Measurements from ENCODE around the gene LAGE3. TPM values are rescaled to one million over a fixed set of nuclear protein-coding genes. Genes with fewer than 3 reads are reported as not detected.

LAGE3 gene
- total and polyA plus RNA-seq, 3 donors from 2014 or later = 12.4 to 30.9 (median 29.1) TPM

DNA sequence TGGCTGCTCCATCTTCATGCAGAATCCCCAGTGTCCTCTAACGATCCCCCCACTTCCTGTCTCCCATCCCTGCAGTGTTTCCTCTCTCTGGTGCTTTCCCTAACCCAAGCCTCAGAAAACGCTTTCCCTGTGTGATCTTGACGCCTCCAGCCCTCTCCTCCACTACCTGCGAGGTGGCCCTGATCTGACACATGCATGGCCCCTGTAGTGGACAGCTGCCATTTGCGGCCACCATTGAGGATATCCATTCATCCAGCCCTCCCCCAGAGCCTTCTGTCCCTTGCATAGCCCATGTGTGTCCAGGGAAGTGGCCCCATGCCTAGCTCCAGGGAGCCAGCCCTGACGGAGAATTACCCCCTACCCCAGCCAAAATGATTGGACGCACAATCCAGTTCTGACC, 4.2 kb upstream of the LAGE3 start:
- Histone ChIP-seq H3K27me3 (no peaks in the 10 kb centered on the region), H3K27ac (no peak overlapping the region), H3K4me1 (no peaks in the 10 kb centered on the region), H3K9me3 (no peaks in the 10 kb centered on the region), H3K36me3 (ENCODE audit: low read depth, missing control alignments) (no peaks in the 10 kb centered on the region), H3K4me3 (no peak overlapping the region)
- WGBS, 2 donors = 71% methylated on average over 7 of the region's 7 CpGs; no CpG with 5 or more reads in 1 of the 2 donors
- TF ChIP-seq CTCF (IDR thresholded peaks at IDR 0.05) (no peak), POLR2A (IDR thresholded peaks at IDR 0.05) (no peak)
- intact Hi-C loops (cut with DNase I; ENCODE audit: low total_unique reads) = no loop called here
- no peak for DNase-seq

- no peak overlapping the region for H3K4me3 ChIP-seq
- 70 to 96% methylated on average over 2 to 4 of the region's 7 CpGs for WGBS, 2 donors
- H3K27ac ChIP-seq = no peak overlapping the region
- H3K36me3 ChIP-seq (ENCODE audit: low read depth, missing control alignments) = no peaks in the 10 kb centered on the region
- no peaks in the 10 kb centered on the region for H3K9me3 ChIP-seq
- DNase-seq = no peak
- no peaks in the 10 kb centered on the region for H3K27me3 ChIP-seq
- no peaks in the 10 kb centered on the region for H3K4me1 ChIP-seq
- intact Hi-C loops (cut with DNase I; ENCODE audit: low total_unique reads) = no loop called here
- TF ChIP-seq POLR2A (IDR thresholded peaks at IDR 0.05) (no peak), CTCF (IDR thresholded peaks at IDR 0.05) (no peak)
Measured at GRCh38 chrX:154482786-154483185, 3.7 kb upstream of the LAGE3 start.

DNA sequence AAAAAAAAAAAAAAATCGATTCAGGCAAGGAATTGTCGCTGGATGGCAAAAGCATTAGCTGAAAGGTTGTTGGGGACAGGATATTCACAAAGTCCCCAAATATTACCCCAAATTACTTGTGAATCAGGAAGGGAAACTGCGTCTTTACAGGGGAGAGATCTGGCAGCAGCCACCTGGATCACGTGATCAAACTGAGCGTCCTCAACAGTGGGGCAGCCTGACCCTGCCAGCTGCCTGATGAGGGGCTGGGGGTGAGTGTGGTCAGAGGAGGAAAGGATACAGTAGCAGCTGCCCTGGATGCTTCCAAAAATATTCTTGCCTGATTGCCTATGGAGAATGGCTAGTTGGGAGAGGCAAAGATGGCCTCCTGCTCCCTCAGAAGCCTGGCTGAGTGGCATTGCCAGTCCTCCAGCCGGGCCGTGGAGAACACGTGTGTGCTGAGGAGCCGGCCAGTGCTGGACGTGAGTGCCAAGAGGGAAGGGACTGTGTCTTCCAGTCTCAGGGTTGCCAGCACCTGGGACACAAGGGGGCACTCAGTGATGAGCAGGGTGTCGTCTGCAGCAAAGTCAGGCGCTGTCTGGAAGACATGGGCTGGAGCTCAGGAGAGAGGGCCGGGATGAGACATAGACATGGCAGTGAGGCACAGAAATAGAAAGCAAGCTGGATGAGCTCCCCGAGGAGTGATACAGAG, 3.0 kb upstream of the LAGE3 start:
- no peak for DNase-seq
- no peak for TF ChIP-seq CTCF (IDR thresholded peaks at IDR 0.05)
- no peak for TF ChIP-seq POLR2A (IDR thresholded peaks at IDR 0.05)
- intact Hi-C loops (cut with DNase I; ENCODE audit: low total_unique reads) = no loop called here
- Histone ChIP-seq H3K27ac (no peak overlapping the region), H3K9me3 (no peaks in the 10 kb centered on the region), H3K4me3 (no peak overlapping the region), H3K36me3 (ENCODE audit: low read depth, missing control alignments) (no peaks in the 10 kb centered on the region), H3K4me1 (no peaks in the 10 kb centered on the region), H3K27me3 (no peaks in the 10 kb centered on the region)
- WGBS, 2 donors = 52 to 77% methylated on average over 9 to 13 of the region's 14 CpGs

DNA sequence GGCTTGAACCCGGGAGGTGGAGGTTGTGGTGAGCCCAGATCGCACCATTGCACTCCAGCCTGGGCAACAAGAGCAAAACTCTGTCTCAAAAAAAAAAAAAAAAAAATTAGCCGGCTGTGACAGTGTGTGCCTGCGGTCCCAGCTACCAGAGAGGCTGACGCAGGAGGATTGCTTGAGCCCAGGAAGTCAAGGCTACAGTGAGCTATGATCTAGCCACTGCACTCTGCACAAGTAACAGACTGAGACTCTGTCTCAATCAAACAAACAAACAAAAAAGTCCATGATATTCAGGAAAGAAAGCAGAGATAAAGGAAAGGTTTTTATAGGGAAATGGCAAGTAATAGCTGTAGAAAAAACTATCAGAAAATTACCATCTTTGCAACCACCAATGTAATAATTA, 2.1 kb upstream of the LAGE3 start:
- no peaks in the 10 kb centered on the region for H3K27me3 ChIP-seq
- H3K36me3 ChIP-seq (ENCODE audit: low read depth, missing control alignments) = no peaks in the 10 kb centered on the region
- H3K9me3 ChIP-seq = no peaks in the 10 kb centered on the region
- intact Hi-C loops (cut with DNase I; ENCODE audit: low total_unique reads) = no loop called here
- no peak overlapping the region for H3K27ac ChIP-seq
- TF ChIP-seq CTCF (IDR thresholded peaks at IDR 0.05) (no peak), POLR2A (IDR thresholded peaks at IDR 0.05) (no peak)
- H3K4me1 ChIP-seq = no peaks in the 10 kb centered on the region
- no peak for DNase-seq
- 71 to 72% methylated on average over 5 of the region's 5 CpGs for WGBS, 2 donors
- H3K4me3 ChIP-seq = no peak overlapping the region

DNA sequence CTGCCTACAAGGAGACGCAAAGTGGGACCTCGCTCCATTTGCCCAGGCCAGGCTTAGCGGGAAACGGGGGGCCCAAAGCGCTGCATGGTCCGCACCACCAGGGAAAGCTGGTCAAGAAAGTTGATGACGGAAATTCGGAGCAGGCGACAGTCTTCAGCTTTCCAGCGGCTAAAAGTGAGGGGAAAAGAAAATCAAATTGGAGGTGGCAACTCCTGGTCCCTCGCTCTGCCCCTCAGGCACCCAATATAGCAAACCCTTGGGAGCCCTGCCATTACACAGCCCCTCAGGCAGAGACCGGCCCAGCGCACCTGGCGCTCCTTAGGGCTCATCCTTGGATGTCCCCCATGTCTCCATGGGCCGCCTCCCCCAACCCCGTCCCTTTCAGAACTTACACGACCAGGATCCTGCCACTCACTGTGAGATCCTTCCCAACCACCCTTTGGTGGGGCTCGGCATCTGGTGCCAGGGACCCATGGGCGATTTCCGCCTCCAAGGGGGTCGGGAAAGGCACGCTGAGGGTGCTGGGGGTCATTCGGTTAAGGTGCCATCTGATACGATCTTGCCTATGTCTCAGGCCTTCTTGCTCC, 1.1 kb downstream of the LAGE3 start:
- Histone ChIP-seq H3K27me3 (no peaks in the 10 kb centered on the region), H3K4me3 (peak overlapping the region; percentile 47 to 56), H3K27ac (peak overlapping the region; percentile 39 to 75), H3K4me1 (no peaks in the 10 kb centered on the region), H3K9me3 (no peaks in the 10 kb centered on the region), H3K36me3 (ENCODE audit: low read depth, missing control alignments) (no peaks in the 10 kb centered on the region)
- intact Hi-C loops (cut with DNase I; ENCODE audit: low total_unique reads) = no loop called here
- 41 to 45% methylated on average over 19 to 24 of the region's 24 CpGs for WGBS, 2 donors
- TF ChIP-seq CTCF (IDR thresholded peaks at IDR 0.05) = no peak
- TF ChIP-seq POLR2A (IDR thresholded peaks at IDR 0.05) = no peak
- no peak for DNase-seq
